AG09319 (cell line): Measurements from ENCODE around the gene HYLS1.
"Not testable (repeated sequence)": the region's sequence is repeated elsewhere in the genome, so short reads cannot be mapped to it uniquely, and the experiment has no call there.

Experiments used
- DNase-seq: peaks from one replicate; pipeline ENCODE4 v3.0.0-alpha.2; 2010; ENCODE audit warnings: low read depth; ENCODE audit errors: extremely low read depth
- TF ChIP-seq, protein P1 (sequence below): IDR thresholded peaks from 2 replicates; pipeline ENCODE4 v1.5.1; 2011; ENCODE audit warnings: low read depth, mild to moderate bottlenecking, inconsistent platforms, low read length, moderate library complexity

The HYLS1 gene

GRCh38 chr11:125904678-125905077 is 17.2 kb downstream of the HYLS1 start:
- TF ChIP-seq, protein P1, sequence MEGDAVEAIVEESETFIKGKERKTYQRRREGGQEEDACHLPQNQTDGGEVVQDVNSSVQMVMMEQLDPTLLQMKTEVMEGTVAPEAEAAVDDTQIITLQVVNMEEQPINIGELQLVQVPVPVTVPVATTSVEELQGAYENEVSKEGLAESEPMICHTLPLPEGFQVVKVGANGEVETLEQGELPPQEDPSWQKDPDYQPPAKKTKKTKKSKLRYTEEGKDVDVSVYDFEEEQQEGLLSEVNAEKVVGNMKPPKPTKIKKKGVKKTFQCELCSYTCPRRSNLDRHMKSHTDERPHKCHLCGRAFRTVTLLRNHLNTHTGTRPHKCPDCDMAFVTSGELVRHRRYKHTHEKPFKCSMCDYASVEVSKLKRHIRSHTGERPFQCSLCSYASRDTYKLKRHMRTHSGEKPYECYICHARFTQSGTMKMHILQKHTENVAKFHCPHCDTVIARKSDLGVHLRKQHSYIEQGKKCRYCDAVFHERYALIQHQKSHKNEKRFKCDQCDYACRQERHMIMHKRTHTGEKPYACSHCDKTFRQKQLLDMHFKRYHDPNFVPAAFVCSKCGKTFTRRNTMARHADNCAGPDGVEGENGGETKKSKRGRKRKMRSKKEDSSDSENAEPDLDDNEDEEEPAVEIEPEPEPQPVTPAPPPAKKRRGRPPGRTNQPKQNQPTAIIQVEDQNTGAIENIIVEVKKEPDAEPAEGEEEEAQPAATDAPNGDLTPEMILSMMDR: no peak
- DNase-seq: no peak

DNA sequence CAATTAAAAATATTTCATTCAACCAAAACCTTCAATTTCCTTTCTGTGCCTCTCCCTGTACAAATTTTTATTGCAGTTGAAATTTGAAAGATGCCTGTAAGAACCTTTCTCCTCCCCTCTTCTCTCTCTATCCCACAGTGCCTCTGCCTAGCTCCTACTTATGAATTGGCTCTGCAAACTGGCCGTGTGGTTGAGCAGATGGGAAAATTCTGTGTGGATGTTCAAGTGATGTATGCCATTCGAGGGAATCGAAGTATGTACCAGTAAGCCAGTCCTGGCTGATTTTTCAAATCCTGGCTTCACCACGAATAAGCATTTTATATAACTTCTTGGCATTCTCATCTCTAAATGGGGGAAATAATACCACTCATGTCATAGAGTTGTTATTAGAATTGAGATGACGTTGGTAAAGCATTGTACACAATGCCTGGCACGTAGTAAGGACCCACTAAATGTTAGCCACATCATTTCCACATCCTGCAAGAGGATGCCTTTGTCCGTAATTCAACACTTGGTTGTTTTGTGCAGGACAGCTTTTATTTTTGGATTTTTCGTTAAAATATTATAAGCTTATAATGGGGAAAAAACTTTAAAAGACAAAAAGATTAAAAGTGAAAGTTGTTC is 22.9 kb downstream of the HYLS1 start:
- TF ChIP-seq, protein P1: no peak
- no peak for DNase-seq

- not testable (repeated sequence) for DNase-seq
Measured at GRCh38 chr11:125914601-125915000, 27.1 kb downstream of the HYLS1 start.

GRCh38 chr11:125916683-125917347 is 29.3 kb downstream of the HYLS1 start:
- TF ChIP-seq, protein P1: no peak
- DNase-seq: no peak

DNA sequence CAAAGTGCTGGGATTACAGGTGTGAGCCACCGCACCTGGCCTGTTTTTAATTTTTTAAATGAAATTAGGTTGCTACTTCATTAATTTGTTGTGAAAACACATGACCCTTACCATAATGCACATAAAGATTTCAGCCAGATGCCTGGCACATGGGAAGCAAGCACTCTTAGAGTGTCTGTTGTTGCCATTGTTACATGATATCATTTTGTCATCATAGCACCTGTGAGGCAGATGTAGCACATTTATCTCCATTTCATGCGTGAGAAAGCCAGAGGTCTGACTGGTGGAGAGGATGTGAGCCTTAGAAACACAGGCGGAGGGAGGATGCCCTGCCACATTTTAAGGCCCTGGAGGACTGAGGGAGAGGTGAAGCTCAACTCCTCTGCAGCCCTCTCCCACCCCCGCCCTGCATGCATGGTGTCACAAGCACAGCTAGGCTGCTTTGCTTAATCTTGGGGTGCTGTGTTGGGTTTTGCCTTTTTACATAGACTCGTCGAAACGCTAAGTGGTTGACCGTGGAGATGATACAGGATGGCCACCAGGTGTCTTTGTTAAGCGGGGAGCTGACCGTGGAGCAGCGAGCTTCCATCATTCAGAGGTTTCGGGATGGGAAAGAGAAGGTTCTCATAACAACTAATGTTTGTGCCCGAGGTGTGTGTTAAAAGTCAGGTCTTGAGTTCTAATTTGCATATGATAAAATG is 30.8 kb downstream of the HYLS1 start:
- TF ChIP-seq, protein P1: no peak
- DNase-seq: no peak

GRCh38 chr11:125921042-125921441 is 33.6 kb downstream of the HYLS1 start:
- no peak for DNase-seq
- TF ChIP-seq, protein P1: no peak

DNA sequence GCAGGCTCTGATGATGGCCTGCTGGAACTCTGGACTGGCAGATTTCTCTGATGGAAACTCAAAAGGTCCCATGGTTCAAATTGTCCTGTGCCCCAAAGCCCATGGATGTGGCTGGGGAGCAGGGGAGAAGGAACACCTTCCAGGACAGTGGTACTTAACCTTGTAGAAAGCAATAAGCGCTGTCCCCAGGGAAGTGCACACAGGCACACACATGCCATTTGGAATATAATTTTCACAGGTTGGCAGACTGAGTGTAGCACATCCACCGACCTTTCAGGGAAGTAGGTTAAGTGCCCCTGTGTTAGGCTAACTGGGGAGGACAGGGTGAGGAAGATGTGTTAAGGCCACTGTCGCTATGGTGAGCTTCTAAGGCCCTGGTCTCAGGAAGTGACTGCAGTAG is 34.7 kb downstream of the HYLS1 start:
- DNase-seq: no peak
- TF ChIP-seq, protein P1: no peak
